ENCODE results near the gene RAB27A.
"Not testable (repeated sequence)": the region's sequence is repeated elsewhere in the genome, so short reads cannot be mapped to it uniquely, and the experiment has no call there.

RAB27A gene

DNA sequence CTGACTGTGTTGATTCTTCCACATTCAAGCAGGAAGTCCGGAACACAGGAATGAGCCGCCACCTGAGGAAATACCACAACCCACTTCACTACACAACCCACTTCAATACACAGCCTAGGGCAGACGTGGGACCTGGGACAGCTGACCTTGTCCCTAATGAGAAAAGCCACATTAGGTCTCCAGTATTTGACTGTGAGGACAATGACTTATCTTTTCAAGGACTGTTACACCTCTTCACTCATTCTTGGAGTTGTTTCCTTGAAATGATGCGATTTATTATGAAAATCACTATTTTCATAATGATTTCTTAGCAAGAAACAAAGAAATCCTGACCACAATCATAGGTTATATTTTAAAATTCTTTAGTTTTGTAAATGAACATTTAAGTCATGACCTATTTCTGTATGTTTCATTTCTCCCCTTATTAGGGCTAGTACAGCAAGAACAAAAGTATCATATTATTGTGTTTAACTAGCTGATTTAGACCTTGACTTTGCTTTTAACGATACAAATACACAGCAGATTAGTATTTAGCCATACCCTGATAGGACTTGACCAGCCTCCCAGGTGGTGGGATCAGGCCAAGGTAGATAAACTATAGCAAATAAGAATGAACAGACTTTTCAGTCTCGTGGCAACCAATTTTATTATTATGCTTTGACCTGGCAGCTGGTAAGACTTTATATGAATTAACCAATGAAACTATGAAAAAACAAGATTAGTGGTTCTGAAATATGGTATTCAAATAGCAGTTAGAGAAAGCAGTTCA is 6.0 kb downstream of the RAB27A start:
- no peak for DNase-seq (ENCODE audit: low read depth)
- TF ChIP-seq, protein P1, sequence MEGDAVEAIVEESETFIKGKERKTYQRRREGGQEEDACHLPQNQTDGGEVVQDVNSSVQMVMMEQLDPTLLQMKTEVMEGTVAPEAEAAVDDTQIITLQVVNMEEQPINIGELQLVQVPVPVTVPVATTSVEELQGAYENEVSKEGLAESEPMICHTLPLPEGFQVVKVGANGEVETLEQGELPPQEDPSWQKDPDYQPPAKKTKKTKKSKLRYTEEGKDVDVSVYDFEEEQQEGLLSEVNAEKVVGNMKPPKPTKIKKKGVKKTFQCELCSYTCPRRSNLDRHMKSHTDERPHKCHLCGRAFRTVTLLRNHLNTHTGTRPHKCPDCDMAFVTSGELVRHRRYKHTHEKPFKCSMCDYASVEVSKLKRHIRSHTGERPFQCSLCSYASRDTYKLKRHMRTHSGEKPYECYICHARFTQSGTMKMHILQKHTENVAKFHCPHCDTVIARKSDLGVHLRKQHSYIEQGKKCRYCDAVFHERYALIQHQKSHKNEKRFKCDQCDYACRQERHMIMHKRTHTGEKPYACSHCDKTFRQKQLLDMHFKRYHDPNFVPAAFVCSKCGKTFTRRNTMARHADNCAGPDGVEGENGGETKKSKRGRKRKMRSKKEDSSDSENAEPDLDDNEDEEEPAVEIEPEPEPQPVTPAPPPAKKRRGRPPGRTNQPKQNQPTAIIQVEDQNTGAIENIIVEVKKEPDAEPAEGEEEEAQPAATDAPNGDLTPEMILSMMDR (IDR thresholded peaks at IDR 0.05; ENCODE audit: low read depth, low read length): no peak
- TF ChIP-seq, protein P2, sequence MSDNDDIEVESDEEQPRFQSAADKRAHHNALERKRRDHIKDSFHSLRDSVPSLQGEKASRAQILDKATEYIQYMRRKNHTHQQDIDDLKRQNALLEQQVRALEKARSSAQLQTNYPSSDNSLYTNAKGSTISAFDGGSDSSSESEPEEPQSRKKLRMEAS (IDR thresholded peaks at IDR 0.05; ENCODE audit: low read depth, low read length): no peak
- TF ChIP-seq MYC (IDR thresholded peaks at IDR 0.05; ENCODE audit: low read depth, low read length) (no peak), POLR2A (IDR thresholded peaks at IDR 0.05; ENCODE audit: extremely low read depth, insufficient read length) (no peak)
- H3K4me3 ChIP-seq (ENCODE audit: low read depth, low read length): peak overlapping the region; percentile 47

DNA sequence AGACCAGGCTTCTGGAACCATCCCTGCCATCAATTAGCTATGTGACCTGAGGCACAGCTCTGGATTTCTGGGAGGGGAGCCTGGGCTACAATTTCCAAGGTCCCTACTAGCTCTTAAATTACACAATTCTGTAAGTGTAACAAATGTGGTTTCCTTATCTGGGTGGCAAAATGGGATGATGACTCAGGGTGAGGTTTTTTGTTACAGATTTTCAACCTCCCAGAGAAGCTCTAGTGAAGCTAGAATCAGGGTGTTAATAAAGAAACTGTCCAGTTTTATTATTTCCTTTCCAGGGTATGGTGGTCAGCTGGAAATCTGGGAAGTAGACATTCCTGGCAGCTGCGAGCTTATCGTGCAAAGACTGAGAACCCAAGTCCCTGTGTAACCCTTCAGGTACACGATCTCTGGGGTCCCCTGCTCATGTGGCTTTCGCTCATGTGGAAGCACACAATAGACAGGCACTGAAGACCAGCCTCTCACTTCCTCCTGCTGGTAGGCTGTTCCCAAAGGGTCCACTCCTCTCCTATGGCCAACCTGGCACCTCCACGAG is 7.3 kb downstream of the RAB27A start:
- DNase-seq (ENCODE audit: low read depth): peak; percentile 88
- peak; percentile 65; the same call in 1 of the 2 replicates for TF ChIP-seq MYC (IDR thresholded peaks at IDR 0.05; ENCODE audit: low read depth, low read length)
- TF ChIP-seq, protein P2 (IDR thresholded peaks at IDR 0.05; ENCODE audit: low read depth, low read length): no peak
- TF ChIP-seq, protein P1 (IDR thresholded peaks at IDR 0.05; ENCODE audit: low read depth, low read length): no peak
- H3K4me3 ChIP-seq (ENCODE audit: low read depth, low read length): peak overlapping the region; percentile 47

DNA sequence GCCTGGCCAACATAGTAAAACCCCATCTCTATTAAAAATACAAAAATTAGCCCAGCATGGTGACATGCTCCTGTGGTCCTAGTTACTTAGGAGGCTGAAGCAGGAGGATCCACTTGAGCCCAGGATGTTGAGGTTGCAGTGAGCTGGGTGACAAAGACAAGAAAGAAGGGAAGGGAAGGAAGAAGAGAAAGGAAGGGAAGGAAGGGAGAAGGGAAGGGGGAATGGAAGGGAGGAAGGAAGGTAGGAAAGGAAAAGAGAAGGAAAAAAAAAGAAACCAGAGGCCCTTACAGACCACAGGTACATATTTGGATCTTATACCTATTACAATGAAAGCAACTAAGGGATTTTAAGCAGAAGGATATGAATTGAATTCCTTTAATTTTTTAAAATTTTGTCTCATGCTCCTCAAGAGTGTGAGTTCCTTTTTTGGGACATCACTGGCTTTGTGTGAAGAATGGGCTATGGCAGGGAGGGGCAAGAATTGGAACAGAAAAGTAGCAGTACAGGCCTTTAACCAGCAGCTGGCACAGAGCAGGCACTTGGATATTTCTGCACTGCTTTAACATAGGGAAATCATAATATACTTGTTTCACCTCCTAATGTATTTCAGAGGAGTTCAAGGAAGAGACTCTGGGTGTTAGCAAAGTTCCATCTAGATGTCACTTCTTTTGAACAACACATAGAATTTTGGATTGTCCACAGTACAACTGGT is 7.9 kb downstream of the RAB27A start:
- no peak for DNase-seq (ENCODE audit: low read depth)
- H3K4me3 ChIP-seq (ENCODE audit: low read depth, low read length): no peak overlapping the region
- TF ChIP-seq, protein P2 (IDR thresholded peaks at IDR 0.05; ENCODE audit: low read depth, low read length): no peak
- no peak for TF ChIP-seq MYC (IDR thresholded peaks at IDR 0.05; ENCODE audit: low read depth, low read length)
- TF ChIP-seq POLR2A (IDR thresholded peaks at IDR 0.05; ENCODE audit: extremely low read depth, insufficient read length): no peak
- TF ChIP-seq, protein P1 (IDR thresholded peaks at IDR 0.05; ENCODE audit: low read depth, low read length): no peak

DNA sequence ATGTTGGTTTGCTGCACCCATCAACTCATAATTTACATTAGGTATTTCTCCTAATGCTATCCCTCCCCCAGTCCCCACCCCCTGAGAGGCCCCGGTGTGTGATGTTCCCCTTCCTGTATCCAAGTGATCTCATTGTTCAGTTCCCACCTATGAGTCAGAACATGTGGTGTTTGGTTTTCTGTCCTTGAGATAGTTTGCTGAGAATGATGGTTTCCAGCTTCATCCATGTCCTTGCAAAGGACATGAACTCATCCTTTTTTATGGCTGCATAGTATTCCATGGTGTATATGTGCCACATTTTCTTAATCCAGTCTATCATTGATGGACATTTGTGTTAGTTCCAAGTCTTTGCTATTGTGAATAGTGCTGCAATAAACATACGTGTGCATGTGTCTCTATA is 9.0 kb downstream of the RAB27A start:
- peak; percentile 45 for DNase-seq (ENCODE audit: low read depth)
- not testable (repeated sequence) for H3K4me3 ChIP-seq (ENCODE audit: low read depth, low read length)

DNA sequence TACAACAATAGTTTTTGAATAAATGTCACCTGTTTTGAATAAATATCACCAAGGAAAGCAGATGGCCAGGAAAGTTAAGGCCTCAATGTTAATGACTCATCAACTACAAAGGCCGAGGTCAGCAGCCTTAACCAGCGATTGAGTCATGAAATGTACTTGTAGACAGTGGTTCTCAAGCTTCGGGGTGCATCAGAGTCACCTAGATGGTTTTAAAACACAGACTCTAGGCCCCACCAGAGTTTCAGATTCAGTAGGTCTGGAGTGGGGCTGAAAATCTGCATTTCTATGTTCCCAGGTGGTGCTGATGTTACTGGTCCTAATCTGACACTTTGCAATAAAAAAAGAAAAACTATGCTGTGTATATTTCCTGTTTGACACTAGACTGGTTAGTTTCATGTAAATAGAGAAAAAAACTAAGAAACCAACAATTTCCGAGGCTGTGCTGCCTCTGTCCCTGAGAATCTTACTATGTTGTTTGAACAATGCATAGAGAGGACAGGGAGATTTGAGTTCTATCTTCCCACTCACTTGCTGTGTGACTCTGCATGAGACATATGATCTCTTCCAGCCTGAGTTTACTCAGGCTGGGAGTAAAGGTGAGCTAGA is 9.8 kb downstream of the RAB27A start:
- H3K4me3 ChIP-seq (ENCODE audit: low read depth, low read length): no peak overlapping the region
- peak; percentile 86 for DNase-seq (ENCODE audit: low read depth)
- TF ChIP-seq, protein P2 (IDR thresholded peaks at IDR 0.05; ENCODE audit: low read depth, low read length): peak; percentile 39; the same call in 1 of the 2 replicates
- TF ChIP-seq MYC (IDR thresholded peaks at IDR 0.05; ENCODE audit: low read depth, low read length) (no peak), POLR2A (IDR thresholded peaks at IDR 0.05; ENCODE audit: extremely low read depth, insufficient read length) (no peak)
- TF ChIP-seq, protein P1 (IDR thresholded peaks at IDR 0.05; ENCODE audit: low read depth, low read length): no peak
